ENCODE data around the gene SDSL.

SDSL gene

DNA sequence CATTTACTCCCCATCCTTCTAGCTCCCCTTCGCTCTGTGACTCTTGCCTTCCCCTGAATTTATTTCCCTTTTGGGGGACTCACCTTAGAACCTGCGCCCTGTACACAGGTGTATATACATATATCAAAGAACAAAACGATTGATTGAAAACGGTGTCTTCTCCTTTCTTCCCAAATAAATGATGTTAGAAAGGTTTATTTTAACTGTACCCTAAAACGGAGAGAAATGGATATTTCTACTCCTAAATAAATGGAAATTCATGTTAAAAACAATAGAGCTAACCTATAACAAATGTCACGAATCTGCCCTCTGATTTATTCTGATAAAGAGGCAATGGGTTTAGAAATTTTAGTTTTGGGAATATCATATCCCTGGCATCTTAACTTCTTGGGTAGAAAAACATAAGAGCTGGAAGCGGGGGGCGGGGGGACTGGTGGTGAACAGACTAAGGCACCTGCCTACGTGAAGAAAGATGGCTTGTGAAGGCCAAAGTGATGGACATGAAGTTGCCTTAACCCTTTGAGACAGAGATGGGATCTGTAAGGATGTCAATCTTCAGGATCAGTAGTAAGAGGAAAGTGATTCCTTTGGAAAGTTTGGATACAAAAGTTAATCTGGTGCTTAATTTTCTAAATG is 58.3 kb downstream of the SDSL start:
- DNase-seq (ENCODE audit: low read depth, low spot score) = no peak

GRCh38 chr12:113482334-113482733 is 60.2 kb downstream of the SDSL start:
- DNase-seq (ENCODE audit: low read depth, low spot score) = no peak

- DNase-seq (ENCODE audit: low read depth, low spot score) = no peak
These were observed 63.1 kb downstream of the SDSL start for GRCh38 chr12:113485330-113485729.

GRCh38 chr12:113486722-113487121 is 64.5 kb downstream of the SDSL start:
- DNase-seq (ENCODE audit: low read depth, low spot score) = no peak

All from astrocyte of the hippocampus (primary cell).